Central memory CD8-positive, alpha-beta T cell (primary cell): ENCODE measurements around the gene MXRA7.
"Not testable (repeated sequence)": the region's sequence is repeated elsewhere in the genome, so short reads cannot be mapped to it uniquely, and the experiment has no call there.

ENCODE experiments used
- ATAC-seq: fragments of 150-1000 bp; cut with Tn5 transposase; replicated peaks from 2 replicates; pipeline ENCODE4 v1.10.0; 2022; ENCODE audit warnings: mild to moderate bottlenecking, moderate FRiP score, moderate number of reproducible peaks; ENCODE audit not compliant: poor library complexity, severe bottlenecking; ENCODE audit errors: extremely low read depth
- DNase-seq, 2 donors: peaks; one replicate each; pipeline ENCODE4 v3.0.0; 2021; ENCODE audit warnings: low spot score in 2 of 2
- H3K27ac Mint-ChIP-seq: one replicate; pipeline ENCODE4 v1.8.0; 2022; ENCODE audit warnings: low read depth, mild to moderate bottlenecking, moderate library complexity, mixed read lengths
- H3K27me3 Mint-ChIP-seq: one replicate; pipeline ENCODE4 v1.8.0; 2022; ENCODE audit warnings: mixed read lengths
- H3K36me3 Mint-ChIP-seq: one replicate; pipeline ENCODE4 v1.8.0; 2022; ENCODE audit warnings: mild to moderate bottlenecking, moderate library complexity, mixed read lengths; ENCODE audit not compliant: insufficient read depth
- H3K4me1 Mint-ChIP-seq: one replicate; pipeline ENCODE4 v1.8.0; 2022; ENCODE audit warnings: mixed read lengths
- H3K4me3 Mint-ChIP-seq: one replicate; pipeline ENCODE4 v1.8.0; 2022; ENCODE audit warnings: mild to moderate bottlenecking, moderate library complexity, mixed read lengths
- H3K9me3 Mint-ChIP-seq: one replicate; pipeline ENCODE4 v1.8.0; 2022; ENCODE audit warnings: mixed read lengths

MXRA7 gene

GRCh38 chr17:76732734-76733617, 22.2 kb upstream of the MXRA7 start:
- no peaks in the 10 kb centered on the region for H3K27me3 Mint-ChIP-seq
- no peak for ATAC-seq

GRCh38 chr17:76731800-76732733, 21.3 kb upstream of the MXRA7 start:
- not testable (repeated sequence) for H3K27ac Mint-ChIP-seq, H3K4me3 Mint-ChIP-seq, ATAC-seq, H3K27me3 Mint-ChIP-seq, DNase-seq, H3K9me3 Mint-ChIP-seq
- Mint-ChIP-seq H3K4me1 (peaks cover 43% of the 10 kb centered on the region), H3K36me3 (peaks cover 78% of the 10 kb centered on the region)

More at GRCh38 chr17:76732734-76733617, 22.2 kb upstream of the MXRA7 start:
- Mint-ChIP-seq H3K9me3 (no peaks in the 10 kb centered on the region), H3K4me3 (peak overlapping the region; percentile 95), H3K4me1 (peaks cover 36% of the 10 kb centered on the region), H3K27ac (peak overlapping the region; percentile 99), H3K36me3 (peaks cover 78% of the 10 kb centered on the region)
- no peak for DNase-seq

DNA sequence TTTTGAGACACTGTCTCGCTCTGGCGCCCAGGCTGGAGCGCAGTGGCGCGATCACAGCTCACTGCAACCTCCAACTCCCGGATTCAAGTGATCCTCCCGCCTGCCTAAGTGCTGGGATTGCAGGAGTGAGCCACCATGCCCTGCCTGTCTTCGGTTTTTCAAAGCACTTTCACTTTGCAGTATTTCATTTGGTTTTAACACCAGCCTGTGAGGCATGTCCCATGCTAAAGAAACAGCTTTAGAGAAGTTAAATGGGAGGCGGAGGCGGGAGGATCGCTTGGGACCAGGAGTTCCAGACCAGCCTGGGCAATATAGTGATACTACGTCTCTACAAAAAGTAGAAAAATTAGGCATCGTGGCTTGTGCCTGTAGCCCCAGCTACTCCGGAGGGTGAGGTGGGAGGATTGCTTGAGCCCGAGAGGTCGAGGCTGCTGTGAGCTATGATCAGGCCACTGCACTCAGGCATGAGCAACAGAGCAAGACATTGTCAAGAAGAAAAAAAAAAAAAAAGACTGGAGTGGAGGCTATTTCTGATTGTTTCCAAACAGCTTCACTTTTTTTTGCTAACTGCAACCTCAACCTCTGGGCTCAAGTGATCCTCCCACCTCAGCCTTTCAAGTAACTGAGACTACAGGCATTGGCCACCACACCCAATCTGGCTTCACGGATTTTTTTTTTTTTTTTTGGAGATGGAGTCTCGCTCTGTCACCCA, 17.1 kb upstream of the MXRA7 start:
- H3K27me3 Mint-ChIP-seq, result no peaks in the 10 kb centered on the region
- peak overlapping the region; percentile 99 for H3K27ac Mint-ChIP-seq
- H3K36me3 Mint-ChIP-seq, result peaks cover 80% of the 10 kb centered on the region
- H3K4me3 Mint-ChIP-seq, result peak overlapping the region; percentile 90
- H3K4me1 Mint-ChIP-seq, result peaks cover 23% of the 10 kb centered on the region
- DNase-seq (no peak), ATAC-seq (no peak)
- no peaks in the 10 kb centered on the region for H3K9me3 Mint-ChIP-seq

GRCh38 chr17:76726776-76727718, 16.3 kb upstream of the MXRA7 start, which contains the start of gene METTL23:
Gene METTL23, plus strand, starts transcription at chr17:76726839. Its CDS starts 2,872 bp downstream, at chr17:76729711.
- ATAC-seq (peak; percentile 73), DNase-seq (peak; percentile 84 to 94)
- Mint-ChIP-seq H3K4me3 (peak within 1 kb of the TSS; percentile 90), H3K27ac (peak within 1 kb of the TSS; percentile 99), H3K27me3 (no peaks in the 10 kb centered on the region), H3K4me1 (peaks cover 26% of the 10 kb centered on the region), H3K36me3 (peaks cover 81% of the 10 kb centered on the region), H3K9me3 (no peaks in the 10 kb centered on the region)

DNA sequence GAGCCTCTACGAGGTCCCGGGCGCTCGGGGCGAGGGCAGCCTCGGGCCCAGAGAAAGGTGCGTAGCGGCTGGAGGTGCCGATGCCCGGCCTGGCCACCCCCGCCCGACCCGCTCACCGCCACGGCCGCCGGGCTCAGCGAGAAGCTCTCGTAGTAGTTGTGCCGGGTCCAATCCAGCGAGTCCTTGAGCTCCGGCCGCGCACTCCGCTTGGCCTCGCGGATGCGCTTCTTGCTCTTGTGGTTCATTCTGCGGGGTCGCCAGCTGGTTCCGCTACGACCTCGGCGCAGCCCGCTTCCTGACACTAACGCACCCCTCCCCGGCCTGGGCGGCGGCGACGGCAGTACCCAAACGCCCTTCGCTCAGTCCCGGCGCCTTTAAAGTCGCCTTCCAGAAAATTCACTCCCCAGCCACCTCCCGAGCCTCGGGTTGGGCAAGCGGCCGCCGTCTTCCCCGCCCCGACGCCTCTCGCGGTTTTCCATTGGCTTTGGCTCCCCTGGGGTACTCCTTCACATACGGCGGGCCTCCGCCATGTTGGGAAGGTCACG, 15.5 kb upstream of the MXRA7 start, which contains the start of gene JMJD6:
JMJD6 (minus strand) TSS at position 376 of the 545 bp plus-strand sequence; CDS start at position 245, 131 bp downstream.
- H3K36me3 Mint-ChIP-seq, result peaks cover 82% of the 10 kb centered on the region
- no peaks in the 10 kb centered on the region for H3K27me3 Mint-ChIP-seq
- no peak for DNase-seq
- H3K4me1 Mint-ChIP-seq, result peaks cover 34% of the 10 kb centered on the region
- ATAC-seq, result peak; percentile 73
- H3K9me3 Mint-ChIP-seq, result no peaks in the 10 kb centered on the region
- peak within 1 kb of the TSS; percentile 99 for H3K27ac Mint-ChIP-seq
- H3K4me3 Mint-ChIP-seq, result peak within 1 kb of the TSS; percentile 90

DNA sequence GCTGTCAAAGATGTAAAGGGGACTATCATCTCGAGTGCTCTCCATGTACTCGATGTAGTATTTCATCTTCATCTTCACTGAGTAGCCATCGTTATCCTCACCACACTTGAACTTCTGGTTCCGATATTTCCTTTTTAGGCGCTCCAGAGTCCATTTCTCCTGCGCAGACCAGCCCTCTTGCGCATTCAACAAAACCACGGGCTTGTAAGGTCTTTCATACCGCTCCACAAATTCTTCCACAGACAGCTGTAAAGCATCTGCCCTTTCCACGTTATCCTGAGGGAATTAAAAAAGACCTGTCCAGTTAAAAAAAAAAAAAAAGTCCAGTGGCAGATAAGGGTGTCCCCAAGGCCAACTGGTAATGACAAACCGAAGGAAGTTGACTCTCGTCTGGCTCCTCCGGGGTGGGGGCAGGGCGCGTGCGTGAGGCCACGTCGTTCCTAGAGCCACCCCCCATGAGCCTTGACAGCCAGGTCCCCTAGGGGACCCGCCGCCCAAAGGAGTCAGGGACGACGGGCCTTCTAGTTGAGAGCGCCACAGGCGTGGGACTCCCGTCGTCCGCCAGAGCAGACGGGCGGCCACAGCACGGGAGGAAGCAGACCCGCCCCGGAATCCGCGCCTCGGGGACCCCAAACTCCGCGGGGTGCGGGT, 14.9 kb upstream of the MXRA7 start:
- peak overlapping the region; percentile 99 for H3K27ac Mint-ChIP-seq
- H3K27me3 Mint-ChIP-seq, result no peaks in the 10 kb centered on the region
- H3K36me3 Mint-ChIP-seq, result peaks cover 85% of the 10 kb centered on the region
- H3K9me3 Mint-ChIP-seq, result no peaks in the 10 kb centered on the region
- H3K4me1 Mint-ChIP-seq, result peaks cover 37% of the 10 kb centered on the region
- peak overlapping the region; percentile 90 for H3K4me3 Mint-ChIP-seq
- ATAC-seq (peak; percentile 35), DNase-seq (peak in 1 of 2 donors; percentile 70)

GRCh38 chr17:76723812-76724211, 13.0 kb upstream of the MXRA7 start:
- no peaks in the 10 kb centered on the region for H3K27me3 Mint-ChIP-seq
- H3K4me1 Mint-ChIP-seq, result peaks cover 43% of the 10 kb centered on the region
- ATAC-seq, result no peak
- H3K36me3 Mint-ChIP-seq, result peaks cover 91% of the 10 kb centered on the region
- H3K4me3 Mint-ChIP-seq, result peak overlapping the region; percentile 90
- no peak for DNase-seq
- H3K27ac Mint-ChIP-seq, result peak overlapping the region; percentile 99
- no peaks in the 10 kb centered on the region for H3K9me3 Mint-ChIP-seq

DNA sequence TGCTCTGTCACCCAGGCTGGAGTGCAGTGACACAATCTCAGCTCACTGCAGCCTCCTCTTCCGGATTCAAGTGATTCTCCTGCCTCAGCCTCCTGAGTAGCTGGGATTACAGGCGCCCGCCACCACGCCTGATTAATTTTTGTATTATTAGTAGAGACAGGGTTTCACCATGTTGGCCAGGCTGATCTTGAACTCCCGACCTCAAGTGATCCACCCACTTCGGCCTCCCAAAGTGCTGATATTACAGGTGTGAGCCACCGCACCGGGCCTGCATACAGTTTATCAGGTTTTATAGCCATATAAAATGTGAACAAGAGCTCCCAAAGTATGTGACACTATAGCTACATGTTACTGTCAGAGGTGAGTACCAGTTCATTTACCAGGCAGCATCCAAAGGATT, 12.2 kb upstream of the MXRA7 start:
- not testable (repeated sequence) for H3K9me3 Mint-ChIP-seq, H3K27ac Mint-ChIP-seq, ATAC-seq, DNase-seq, H3K27me3 Mint-ChIP-seq, H3K4me3 Mint-ChIP-seq
- peaks cover 45% of the 10 kb centered on the region for H3K4me1 Mint-ChIP-seq
- H3K36me3 Mint-ChIP-seq, result peaks cover 99% of the 10 kb centered on the region

DNA sequence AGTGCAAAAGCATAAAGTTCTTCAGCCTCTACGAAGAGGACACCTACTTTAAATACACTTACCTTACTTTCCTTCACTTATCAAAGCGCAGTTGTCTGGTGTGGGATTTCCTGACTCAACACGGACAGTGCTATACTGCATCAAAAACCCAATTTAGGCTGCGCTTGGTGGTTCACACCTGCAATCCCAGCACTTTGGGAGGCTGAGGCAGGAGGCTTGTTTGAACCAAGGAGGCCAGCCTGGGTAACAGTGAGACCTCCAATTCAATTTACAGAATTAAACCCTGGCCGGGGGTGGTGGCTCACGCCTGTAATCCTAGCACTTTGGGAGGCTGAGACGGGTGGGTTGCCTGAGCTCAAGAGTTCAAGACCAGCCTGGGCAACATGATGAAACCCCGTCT, 11.5 kb upstream of the MXRA7 start:
- DNase-seq (no peak), ATAC-seq (no peak)
- Mint-ChIP-seq H3K27me3 (no peaks in the 10 kb centered on the region), H3K9me3 (no peaks in the 10 kb centered on the region), H3K4me1 (peaks cover 38% of the 10 kb centered on the region), H3K27ac (no peak overlapping the region), H3K4me3 (no peak overlapping the region), H3K36me3 (peaks cover 98% of the 10 kb centered on the region)

GRCh38 chr17:76721463-76721862, 10.7 kb upstream of the MXRA7 start:
- no peaks in the 10 kb centered on the region for H3K27me3 Mint-ChIP-seq
- ATAC-seq (no peak), DNase-seq (no peak)
- peaks cover 98% of the 10 kb centered on the region for H3K36me3 Mint-ChIP-seq
- no peak overlapping the region for H3K4me3 Mint-ChIP-seq
- H3K9me3 Mint-ChIP-seq, result no peaks in the 10 kb centered on the region
- H3K27ac Mint-ChIP-seq, result peak overlapping the region; percentile 12
- peaks cover 46% of the 10 kb centered on the region for H3K4me1 Mint-ChIP-seq

GRCh38 chr17:76720941-76721340, 10.2 kb upstream of the MXRA7 start:
- peaks cover 51% of the 10 kb centered on the region for H3K4me1 Mint-ChIP-seq
- H3K36me3 Mint-ChIP-seq, result peaks cover 99% of the 10 kb centered on the region
- no peak overlapping the region for H3K27ac Mint-ChIP-seq
- ATAC-seq, result no peak
- no peaks in the 10 kb centered on the region for H3K27me3 Mint-ChIP-seq
- no peak overlapping the region for H3K4me3 Mint-ChIP-seq
- DNase-seq, result no peak
- H3K9me3 Mint-ChIP-seq, result no peaks in the 10 kb centered on the region
